ENCODE measurements around the gene LRP1B. TPM values are rescaled to one million over a fixed set of nuclear protein-coding genes. Genes with fewer than 3 reads are reported as not detected.

LRP1B gene
- total RNA-seq, 2 experiments from 2014 or later, result not detected

GRCh38 chr2:141029428-141030078 is 1101.3 kb downstream of the LRP1B start:
- ATAC-seq (no peak), DNase-seq (no peak)
- intact Hi-C loops (cut with DNase I, micrococcal nuclease), result no loop called here
- Mint-ChIP-seq H3K27ac (no peak overlapping the region), H3K9me3 (ENCODE audit: low read depth) (peaks cover 11% of the 10 kb centered on the region), H3K4me1 (no peaks in the 10 kb centered on the region), H3K4me3 (no peak overlapping the region), H3K36me3 (ENCODE audit: low read depth) (no peaks in the 10 kb centered on the region), H3K27me3 (no peaks in the 10 kb centered on the region)
- ChIA-PET POLR2A (no interaction called here), CTCF (no interaction called here)

- intact Hi-C loops (cut with DNase I, micrococcal nuclease), result no loop called here
- H3K36me3 Mint-ChIP-seq (ENCODE audit: low read depth), result no peaks in the 10 kb centered on the region
- H3K9me3 Mint-ChIP-seq (ENCODE audit: low read depth), result peaks cover 11% of the 10 kb centered on the region
- H3K4me1 Mint-ChIP-seq, result no peaks in the 10 kb centered on the region
- no peak overlapping the region for H3K27ac Mint-ChIP-seq
- no peak overlapping the region for H3K4me3 Mint-ChIP-seq
- ATAC-seq, result no peak
- CTCF ChIA-PET, result no interaction called here
- POLR2A ChIA-PET, result no interaction called here
- no peak for DNase-seq
- H3K27me3 Mint-ChIP-seq, result no peaks in the 10 kb centered on the region
Measured at GRCh38 chr2:141027221-141027620, 1103.6 kb downstream of the LRP1B start.

GRCh38 chr2:141021611-141022010 is 1109.2 kb downstream of the LRP1B start:
- CTCF ChIA-PET, result no interaction called here
- no peaks in the 10 kb centered on the region for H3K36me3 Mint-ChIP-seq (ENCODE audit: low read depth)
- no peak for ATAC-seq
- no peaks in the 10 kb centered on the region for H3K4me1 Mint-ChIP-seq
- POLR2A ChIA-PET, result no interaction called here
- DNase-seq, result no peak
- H3K9me3 Mint-ChIP-seq (ENCODE audit: low read depth), result peaks cover 7% of the 10 kb centered on the region
- no peak overlapping the region for H3K27ac Mint-ChIP-seq
- H3K27me3 Mint-ChIP-seq, result no peaks in the 10 kb centered on the region
- intact Hi-C loops (cut with DNase I, micrococcal nuclease), result no loop called here
- H3K4me3 Mint-ChIP-seq, result no peak overlapping the region

GRCh38 chr2:141021109-141021508 is 1109.7 kb downstream of the LRP1B start:
- no peaks in the 10 kb centered on the region for H3K27me3 Mint-ChIP-seq
- ChIA-PET CTCF (no interaction called here), POLR2A (no interaction called here)
- H3K27ac Mint-ChIP-seq, result no peak overlapping the region
- intact Hi-C loops (cut with DNase I, micrococcal nuclease), result no loop called here
- no peaks in the 10 kb centered on the region for H3K36me3 Mint-ChIP-seq (ENCODE audit: low read depth)
- H3K9me3 Mint-ChIP-seq (ENCODE audit: low read depth), result peaks cover 9% of the 10 kb centered on the region
- no peak overlapping the region for H3K4me3 Mint-ChIP-seq
- ATAC-seq (no peak), DNase-seq (no peak)
- H3K4me1 Mint-ChIP-seq, result no peaks in the 10 kb centered on the region

- peaks cover 4% of the 10 kb centered on the region for H3K9me3 Mint-ChIP-seq (ENCODE audit: low read depth)
- H3K4me3 Mint-ChIP-seq, result no peak overlapping the region
- intact Hi-C loops (cut with DNase I, micrococcal nuclease), result no loop called here
- no peaks in the 10 kb centered on the region for H3K36me3 Mint-ChIP-seq (ENCODE audit: low read depth)
- no peaks in the 10 kb centered on the region for H3K27me3 Mint-ChIP-seq
- ChIA-PET POLR2A (no interaction called here), CTCF (no interaction called here)
- H3K27ac Mint-ChIP-seq, result no peak overlapping the region
- H3K4me1 Mint-ChIP-seq, result no peaks in the 10 kb centered on the region
- no peak for ATAC-seq
- DNase-seq, result no peak
Measured at GRCh38 chr2:141020346-141020745, 1110.5 kb downstream of the LRP1B start.

GRCh38 chr2:141015341-141016047 is 1115.3 kb downstream of the LRP1B start:
- ChIA-PET POLR2A (no interaction called here), CTCF (no interaction called here)
- DNase-seq, result no peak
- intact Hi-C loops (cut with DNase I, micrococcal nuclease), result no loop called here
- H3K9me3 Mint-ChIP-seq (ENCODE audit: low read depth), result peaks cover 6% of the 10 kb centered on the region
- H3K4me1 Mint-ChIP-seq, result no peaks in the 10 kb centered on the region
- H3K36me3 Mint-ChIP-seq (ENCODE audit: low read depth), result no peaks in the 10 kb centered on the region
- H3K27me3 Mint-ChIP-seq, result no peaks in the 10 kb centered on the region
- H3K27ac Mint-ChIP-seq, result no peak overlapping the region
- no peak overlapping the region for H3K4me3 Mint-ChIP-seq
- ATAC-seq, result no peak

GRCh38 chr2:141003967-141004657 is 1126.7 kb downstream of the LRP1B start:
- ChIA-PET CTCF (no interaction called here), POLR2A (no interaction called here)
- intact Hi-C loops (cut with DNase I, micrococcal nuclease), result no loop called here
- H3K27me3 Mint-ChIP-seq, result no peaks in the 10 kb centered on the region
- H3K27ac Mint-ChIP-seq, result no peak overlapping the region
- peaks cover 8% of the 10 kb centered on the region for H3K9me3 Mint-ChIP-seq (ENCODE audit: low read depth)
- ATAC-seq (no peak), DNase-seq (no peak)
- no peak overlapping the region for H3K4me3 Mint-ChIP-seq
- no peaks in the 10 kb centered on the region for H3K4me1 Mint-ChIP-seq
- no peaks in the 10 kb centered on the region for H3K36me3 Mint-ChIP-seq (ENCODE audit: low read depth)

- POLR2A ChIA-PET, result no interaction called here
- H3K4me1 Mint-ChIP-seq, result no peaks in the 10 kb centered on the region
- DNase-seq (no peak), ATAC-seq (no peak)
- no peak overlapping the region for H3K4me3 Mint-ChIP-seq
- no peaks in the 10 kb centered on the region for H3K27me3 Mint-ChIP-seq
- H3K36me3 Mint-ChIP-seq (ENCODE audit: low read depth), result no peaks in the 10 kb centered on the region
- CTCF ChIA-PET, result no interaction called here
- H3K27ac Mint-ChIP-seq, result no peak overlapping the region
- intact Hi-C loops (cut with DNase I, micrococcal nuclease), result no loop called here
- peaks cover 8% of the 10 kb centered on the region for H3K9me3 Mint-ChIP-seq (ENCODE audit: low read depth)
Measured at GRCh38 chr2:141001750-141002149, 1129.1 kb downstream of the LRP1B start.

- Mint-ChIP-seq H3K27ac (no peak overlapping the region), H3K4me1 (no peaks in the 10 kb centered on the region), H3K36me3 (ENCODE audit: low read depth) (no peaks in the 10 kb centered on the region), H3K27me3 (no peaks in the 10 kb centered on the region), H3K4me3 (no peak overlapping the region), H3K9me3 (ENCODE audit: low read depth) (peaks cover 6% of the 10 kb centered on the region)
- no peak for DNase-seq
- POLR2A ChIA-PET, result no interaction called here
- CTCF ChIA-PET, result no interaction called here
- ATAC-seq, result no peak
- intact Hi-C loops (cut with DNase I, micrococcal nuclease), result no loop called here
Measured at GRCh38 chr2:140998577-140998976, 1132.2 kb downstream of the LRP1B start.

- no peaks in the 10 kb centered on the region for H3K27me3 Mint-ChIP-seq
- ATAC-seq (no peak), DNase-seq (no peak)
- intact Hi-C loops (cut with DNase I, micrococcal nuclease), result no loop called here
- H3K4me1 Mint-ChIP-seq, result no peaks in the 10 kb centered on the region
- CTCF ChIA-PET, result no interaction called here
- no peaks in the 10 kb centered on the region for H3K36me3 Mint-ChIP-seq (ENCODE audit: low read depth)
- peaks cover 7% of the 10 kb centered on the region for H3K9me3 Mint-ChIP-seq (ENCODE audit: low read depth)
- H3K27ac Mint-ChIP-seq, result no peak overlapping the region
- POLR2A ChIA-PET, result no interaction called here
- no peak overlapping the region for H3K4me3 Mint-ChIP-seq
Measured at GRCh38 chr2:140998017-140998416, 1132.8 kb downstream of the LRP1B start.

GRCh38 chr2:140994856-140995255 is 1136.0 kb downstream of the LRP1B start:
- H3K4me1 Mint-ChIP-seq, result no peaks in the 10 kb centered on the region
- H3K9me3 Mint-ChIP-seq (ENCODE audit: low read depth), result peaks cover 9% of the 10 kb centered on the region
- ChIA-PET POLR2A (no interaction called here), CTCF (no interaction called here)
- H3K27ac Mint-ChIP-seq, result no peak overlapping the region
- intact Hi-C loops (cut with DNase I, micrococcal nuclease), result no loop called here
- no peak overlapping the region for H3K4me3 Mint-ChIP-seq
- ATAC-seq (no peak), DNase-seq (no peak)
- no peaks in the 10 kb centered on the region for H3K27me3 Mint-ChIP-seq
- H3K36me3 Mint-ChIP-seq (ENCODE audit: low read depth), result no peaks in the 10 kb centered on the region

- intact Hi-C loops (cut with DNase I, micrococcal nuclease), result no loop called here
- ChIA-PET CTCF (no interaction called here), POLR2A (no interaction called here)
- Mint-ChIP-seq H3K4me3 (no peak overlapping the region), H3K36me3 (ENCODE audit: low read depth) (no peaks in the 10 kb centered on the region), H3K27ac (no peak overlapping the region), H3K4me1 (no peaks in the 10 kb centered on the region), H3K9me3 (ENCODE audit: low read depth) (peaks cover 8% of the 10 kb centered on the region), H3K27me3 (no peaks in the 10 kb centered on the region)
- ATAC-seq (no peak), DNase-seq (no peak)
Measured at GRCh38 chr2:140990416-140990815, 1140.4 kb downstream of the LRP1B start.
